NK-92 treated with Interleukin-12 subunit alpha and Interleukin-12 subunit beta, amount 100 ng/mL, for 24 hours (cell line): ENCODE results near the gene ABCD1.
"Not testable (repeated sequence)": the region's sequence is repeated elsewhere in the genome, so short reads cannot be mapped to it uniquely, and the experiment has no call there.

Source experiments
- DNase-seq: peaks from one replicate; lab custom pipeline; 2025; lab: John Stamatoyannopoulos, UW

ABCD1 gene

DNA sequence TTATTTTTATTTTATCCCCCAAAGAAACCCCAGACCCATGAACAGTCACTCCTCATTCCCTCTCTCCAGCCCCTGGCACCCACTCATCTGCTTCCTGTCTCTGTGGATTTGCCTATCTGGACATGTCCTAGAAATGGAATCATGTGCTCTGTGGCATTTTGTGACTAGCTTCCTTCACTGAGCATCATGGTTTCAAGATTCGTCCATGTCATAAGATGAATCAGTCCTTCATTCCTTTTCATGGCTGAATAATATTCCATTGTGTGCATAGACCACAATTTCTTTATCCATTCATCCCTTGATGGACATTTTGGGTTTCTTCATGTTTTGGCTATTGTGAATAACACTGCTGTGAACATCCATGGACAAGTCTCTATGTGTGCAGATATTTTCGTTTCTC is 10.2 kb downstream of the ABCD1 start:
- DNase-seq = no peak

DNA sequence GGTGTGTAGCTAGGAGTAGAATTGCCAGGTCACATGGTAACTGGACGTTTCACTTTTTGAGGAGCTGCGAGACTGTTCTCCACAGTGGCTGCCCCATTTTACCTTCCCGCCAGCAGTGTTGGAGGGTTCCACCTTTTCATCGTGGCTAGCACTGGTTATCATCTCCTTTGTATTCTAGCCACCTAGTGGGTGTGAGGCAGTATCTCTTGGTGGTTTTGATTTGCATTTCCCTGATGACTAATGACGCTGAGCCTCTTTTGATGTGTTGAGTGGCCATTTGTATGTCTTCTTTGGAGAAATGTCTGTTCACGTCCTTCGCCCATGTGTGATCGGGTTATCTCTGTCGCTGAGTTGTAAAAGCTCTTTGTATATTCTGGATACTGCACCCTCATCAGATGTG is 10.6 kb downstream of the ABCD1 start:
- no peak for DNase-seq

DNA sequence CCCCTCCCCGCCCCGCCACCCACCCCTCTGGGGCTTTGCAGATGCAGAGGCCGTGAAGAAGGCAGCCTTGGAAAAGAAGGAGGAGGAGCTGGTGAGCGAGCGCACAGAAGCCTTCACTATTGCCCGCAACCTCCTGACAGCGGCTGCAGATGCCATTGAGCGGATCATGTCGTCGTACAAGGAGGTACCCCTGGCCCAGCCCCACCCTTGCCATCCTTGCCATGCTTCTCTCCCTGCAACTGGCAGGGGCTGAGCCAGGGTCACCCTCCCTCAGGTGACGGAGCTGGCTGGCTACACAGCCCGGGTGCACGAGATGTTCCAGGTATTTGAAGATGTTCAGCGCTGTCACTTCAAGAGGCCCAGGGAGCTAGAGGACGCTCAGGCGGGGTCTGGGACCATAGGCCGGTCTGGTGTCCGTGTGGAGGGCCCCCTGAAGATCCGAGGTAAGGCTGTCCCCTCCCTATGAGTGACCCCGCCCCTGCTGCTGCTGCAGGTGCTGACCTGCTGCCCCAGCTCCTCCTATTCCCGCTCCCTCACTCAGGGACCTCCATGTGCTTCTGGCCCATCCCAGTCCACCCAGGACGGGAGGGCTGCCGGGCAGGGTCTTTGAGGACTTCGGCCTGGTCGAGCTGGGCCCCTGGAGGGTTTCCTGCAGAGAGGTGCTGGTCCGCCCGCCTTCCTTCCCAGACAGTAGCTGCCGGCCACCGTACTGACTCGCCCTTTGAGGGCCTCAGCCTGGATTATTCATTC is 11.6 kb downstream of the ABCD1 start:
- no peak for DNase-seq

DNA sequence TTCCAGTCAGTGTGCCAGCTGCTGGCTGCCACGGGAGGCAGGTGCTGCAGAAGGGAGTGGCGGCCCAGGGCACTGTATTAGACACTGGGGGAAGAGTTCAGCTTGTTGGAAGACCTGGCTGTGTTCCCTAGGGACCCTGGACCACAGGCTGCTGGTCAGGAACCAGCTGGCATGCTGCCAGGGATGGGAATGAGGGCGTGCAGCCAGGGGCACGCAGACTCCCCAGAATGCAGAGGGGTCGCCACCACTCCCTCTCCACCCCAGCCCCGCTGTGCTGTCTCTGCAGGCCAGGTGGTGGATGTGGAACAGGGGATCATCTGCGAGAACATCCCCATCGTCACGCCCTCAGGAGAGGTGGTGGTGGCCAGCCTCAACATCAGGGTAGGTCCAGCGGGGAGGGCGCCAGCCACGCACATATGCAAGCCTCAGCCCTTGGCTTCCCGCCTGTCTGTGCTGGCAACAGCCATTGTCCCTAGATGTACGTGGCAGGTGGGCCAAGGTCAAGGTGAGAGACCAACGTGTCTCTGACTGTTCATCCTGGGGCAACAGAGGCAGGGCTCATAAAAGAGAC is 12.3 kb downstream of the ABCD1 start:
- no peak for DNase-seq

DNA sequence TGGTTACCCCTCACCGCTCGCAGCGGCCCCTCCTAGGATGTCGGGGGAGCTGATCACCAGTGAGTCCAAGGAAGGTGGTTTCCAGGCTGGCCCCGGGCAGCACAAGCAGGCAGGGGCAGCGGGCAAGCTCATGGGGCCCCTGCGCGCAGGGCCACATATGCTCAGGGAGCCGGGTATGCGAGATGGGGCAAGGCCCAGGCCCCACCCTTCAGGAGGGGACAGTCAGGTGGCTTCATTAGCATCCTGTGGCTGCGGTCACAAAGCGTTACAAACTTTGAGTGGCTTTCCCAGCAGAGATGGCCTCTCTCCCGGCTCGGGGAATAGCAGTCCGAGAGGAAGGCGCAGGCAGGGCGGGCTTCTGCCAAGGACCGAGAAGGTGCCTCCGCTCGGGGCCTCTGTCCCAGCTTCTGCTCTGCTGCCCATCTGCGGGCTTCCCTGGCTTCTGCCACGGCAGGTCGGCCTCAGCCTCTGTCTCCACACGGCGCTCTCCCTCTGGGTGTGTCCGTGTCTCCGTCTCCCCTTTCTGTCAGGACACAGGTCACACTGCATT is 13.5 kb downstream of the ABCD1 start:
- no peak for DNase-seq

DNA sequence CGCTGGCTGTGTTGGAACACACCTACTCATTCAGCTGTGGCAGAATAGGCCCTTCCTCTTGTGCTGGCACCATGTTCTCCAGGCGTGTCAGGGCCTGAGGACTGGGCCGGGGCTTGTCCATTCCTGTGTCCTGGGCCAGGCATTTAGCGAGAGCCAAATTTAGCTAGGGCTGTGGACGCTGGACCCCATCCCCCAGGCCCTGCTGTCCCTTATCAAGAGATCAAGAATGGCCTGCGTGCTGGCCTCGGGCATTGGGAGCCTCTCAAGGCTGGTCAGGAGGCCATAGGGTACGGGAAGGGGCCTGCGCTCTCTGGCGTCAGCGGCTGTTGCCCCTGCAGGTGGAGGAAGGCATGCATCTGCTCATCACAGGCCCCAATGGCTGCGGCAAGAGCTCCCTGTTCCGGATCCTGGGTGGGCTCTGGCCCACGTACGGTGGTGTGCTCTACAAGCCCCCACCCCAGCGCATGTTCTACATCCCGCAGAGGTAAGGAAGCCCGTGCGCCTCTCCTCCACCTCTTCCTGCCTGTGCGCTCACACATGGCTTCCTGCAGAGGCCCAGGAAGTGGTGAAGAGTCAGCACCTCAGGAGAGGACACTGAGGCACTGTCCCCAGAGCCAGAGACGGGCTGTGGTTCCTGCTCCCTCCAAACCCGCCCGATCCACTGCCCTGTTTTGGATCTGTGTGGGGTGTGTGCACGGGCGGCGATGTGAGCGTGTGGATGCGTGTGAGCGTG is 15.3 kb downstream of the ABCD1 start:
- no peak for DNase-seq

DNA sequence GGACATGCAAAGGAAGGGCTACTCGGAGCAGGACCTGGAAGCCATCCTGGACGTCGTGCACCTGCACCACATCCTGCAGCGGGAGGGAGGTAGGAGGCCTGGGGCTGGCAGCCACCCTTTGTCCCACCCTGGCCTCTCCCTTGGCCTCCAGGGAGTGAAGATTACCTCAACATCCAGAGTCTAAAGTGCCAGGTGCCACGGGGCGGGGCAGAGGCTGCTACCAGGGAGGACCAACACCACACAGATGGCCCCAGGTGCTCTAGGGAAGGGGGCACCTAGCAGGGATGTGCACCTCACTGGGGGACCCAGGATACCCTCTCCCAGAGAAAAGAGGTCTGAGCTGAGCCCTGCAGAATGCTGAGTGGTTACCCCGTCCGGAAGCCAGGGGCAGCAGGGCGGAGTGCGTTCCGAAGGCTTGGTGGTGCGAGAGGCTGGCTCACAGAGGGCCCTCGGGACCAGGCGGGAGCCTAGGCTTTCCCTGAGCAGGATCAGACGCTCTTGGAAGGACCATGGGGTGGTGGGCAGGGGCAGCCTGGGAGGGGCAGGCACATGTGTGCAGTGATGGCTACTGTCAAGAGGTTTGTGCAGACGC is 16.1 kb downstream of the ABCD1 start:
- no peak for DNase-seq

DNA sequence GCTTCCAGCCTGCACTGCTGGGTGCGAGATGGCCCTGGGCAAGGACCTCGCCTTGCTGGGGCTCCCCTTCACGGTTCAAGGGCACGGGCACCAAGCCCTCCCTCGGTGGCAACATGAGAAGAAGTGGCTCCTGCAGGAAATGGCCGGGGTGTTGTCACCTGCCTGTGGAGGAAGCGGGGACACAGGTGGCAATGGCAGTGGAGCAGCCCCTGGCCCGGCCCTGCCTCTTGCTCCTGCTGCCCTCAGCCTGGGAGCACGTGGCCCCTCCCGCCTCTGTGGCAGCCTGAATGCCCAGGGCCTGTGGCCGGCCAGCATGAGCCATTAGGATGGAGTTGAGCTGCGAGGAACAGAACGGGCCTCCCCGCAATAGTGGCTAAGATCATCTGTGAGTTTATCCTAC is 16.8 kb downstream of the ABCD1 start:
- DNase-seq = no peak

DNA sequence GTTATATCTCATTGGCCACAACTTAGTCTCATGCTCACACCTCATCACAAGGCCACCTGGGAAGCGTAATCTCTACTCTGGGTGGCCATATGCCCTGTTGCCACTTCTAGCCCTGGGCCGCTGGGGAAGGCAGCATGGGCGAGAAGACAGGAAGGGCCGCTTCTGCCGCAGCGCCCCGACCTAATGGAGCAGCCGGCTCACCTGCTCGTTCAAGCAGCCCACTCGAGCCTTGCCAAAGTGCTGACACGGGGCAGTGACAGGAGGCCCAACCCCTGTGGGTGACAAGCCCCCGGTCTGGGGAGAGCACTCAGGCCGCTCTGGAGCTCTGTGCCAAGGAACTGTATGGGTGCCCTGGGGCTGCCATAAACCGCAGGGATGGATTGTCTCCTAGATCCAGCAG is 17.5 kb downstream of the ABCD1 start:
- not testable (repeated sequence) for DNase-seq

DNA sequence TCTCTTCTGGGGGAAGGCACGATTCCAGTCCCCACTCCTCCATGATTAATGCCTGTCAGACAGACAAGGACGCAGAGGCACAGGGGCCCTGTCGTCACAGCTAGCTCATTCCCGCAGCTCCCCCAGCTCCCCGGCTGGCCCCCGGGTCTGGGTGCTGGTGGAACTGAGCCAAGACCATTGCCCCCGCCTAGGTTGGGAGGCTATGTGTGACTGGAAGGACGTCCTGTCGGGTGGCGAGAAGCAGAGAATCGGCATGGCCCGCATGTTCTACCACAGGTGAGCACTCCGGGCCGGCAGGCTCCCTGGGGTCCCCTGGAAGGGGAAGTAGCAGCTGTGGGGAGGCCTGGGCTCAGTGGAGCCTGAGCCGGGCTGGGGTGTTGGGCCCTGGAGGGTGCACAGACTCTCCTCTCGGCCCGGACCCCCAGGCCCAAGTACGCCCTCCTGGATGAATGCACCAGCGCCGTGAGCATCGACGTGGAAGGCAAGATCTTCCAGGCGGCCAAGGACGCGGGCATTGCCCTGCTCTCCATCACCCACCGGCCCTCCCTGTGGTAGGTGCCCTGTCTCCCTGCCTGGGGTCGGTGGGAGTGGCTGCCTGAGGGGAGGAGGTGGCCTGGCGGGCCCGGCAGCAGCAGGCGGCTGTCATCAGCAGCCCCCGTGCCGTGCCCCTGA is 18.3 kb downstream of the ABCD1 start:
- DNase-seq = not testable (repeated sequence)

DNA sequence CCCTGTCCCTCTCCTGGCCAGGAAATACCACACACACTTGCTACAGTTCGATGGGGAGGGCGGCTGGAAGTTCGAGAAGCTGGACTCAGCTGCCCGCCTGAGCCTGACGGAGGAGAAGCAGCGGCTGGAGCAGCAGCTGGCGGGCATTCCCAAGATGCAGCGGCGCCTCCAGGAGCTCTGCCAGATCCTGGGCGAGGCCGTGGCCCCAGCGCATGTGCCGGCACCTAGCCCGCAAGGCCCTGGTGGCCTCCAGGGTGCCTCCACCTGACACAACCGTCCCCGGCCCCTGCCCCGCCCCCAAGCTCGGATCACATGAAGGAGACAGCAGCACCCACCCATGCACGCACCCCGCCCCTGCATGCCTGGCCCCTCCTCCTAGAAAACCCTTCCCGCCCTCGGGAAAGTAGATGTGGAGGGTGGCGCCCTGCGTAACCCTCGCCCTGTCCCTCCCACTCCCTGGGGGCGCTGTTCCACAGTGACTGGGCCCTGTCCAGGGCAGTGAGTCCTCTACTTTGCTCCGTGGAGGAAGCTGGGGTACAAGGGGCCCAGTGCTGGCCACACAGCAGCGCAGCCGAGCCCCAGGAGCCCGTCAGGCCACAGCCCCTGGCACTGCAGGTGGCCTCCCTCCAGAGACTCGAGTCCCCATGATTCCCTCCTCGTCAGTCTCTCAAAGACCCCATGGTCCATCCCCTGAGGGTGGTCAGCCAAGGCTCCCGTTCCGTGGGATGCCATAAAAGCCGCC is 19.0 kb downstream of the ABCD1 start:
- not testable (repeated sequence) for DNase-seq

DNA sequence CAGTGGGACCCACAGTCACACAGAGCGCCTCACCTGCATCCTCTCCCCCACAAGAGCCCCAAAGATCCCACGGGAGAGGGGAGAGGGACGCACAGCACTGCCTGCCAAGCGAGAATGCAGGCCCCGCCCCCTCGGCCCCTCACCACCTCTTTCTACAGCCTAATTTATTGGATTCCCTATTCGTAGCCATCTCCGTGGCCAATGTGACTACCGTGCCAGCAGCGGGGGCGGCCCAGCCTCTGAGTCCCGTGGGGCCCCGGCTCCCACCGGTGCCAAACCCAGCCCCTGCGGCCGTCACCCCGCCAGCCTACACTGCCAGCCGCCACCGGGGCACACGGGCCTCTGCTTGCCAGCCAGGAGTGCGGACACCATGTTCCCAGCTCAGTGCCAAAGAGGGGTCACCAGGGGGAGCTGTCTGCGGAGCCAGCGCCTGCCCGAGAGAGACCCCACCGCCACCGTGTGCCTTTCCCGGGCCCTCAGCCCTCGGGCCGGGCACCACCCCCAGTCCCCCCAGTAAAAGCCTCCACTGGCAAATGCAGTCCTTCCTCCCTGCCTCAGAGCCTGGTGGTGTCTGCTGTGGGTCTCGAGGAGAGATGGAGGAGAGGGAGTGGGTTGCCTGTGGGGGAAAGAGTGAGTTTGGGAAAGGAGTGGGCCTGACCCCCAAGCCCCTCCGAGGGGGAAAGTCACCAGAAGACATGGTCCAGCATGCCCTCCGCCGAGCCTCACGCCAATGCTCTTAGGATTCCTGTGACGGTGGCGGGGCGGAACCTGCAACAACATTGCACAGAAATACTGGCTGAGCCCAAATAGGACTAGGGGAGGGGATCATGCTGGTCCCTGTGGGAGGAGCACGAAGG is 19.8 kb downstream of the ABCD1 start:
- DNase-seq = no peak

DNA sequence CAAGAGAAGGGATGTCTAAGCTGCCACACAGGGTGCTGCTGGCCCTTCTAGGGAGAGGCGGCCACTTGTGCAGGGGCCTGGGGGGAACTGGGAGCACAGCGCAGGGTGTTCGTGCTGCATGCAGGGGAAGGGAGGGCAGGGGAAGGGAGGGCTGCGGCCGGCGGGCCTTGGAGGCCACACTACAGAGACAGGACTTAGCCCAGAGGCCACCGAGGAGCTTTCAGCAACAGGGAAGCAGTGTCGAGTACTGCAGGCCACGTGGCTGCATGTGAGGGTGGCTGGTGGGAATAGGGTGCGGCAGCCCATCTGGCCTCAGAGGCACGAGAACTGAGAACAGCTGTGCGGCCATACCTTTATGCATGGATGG is 20.4 kb downstream of the ABCD1 start:
- DNase-seq = not testable (repeated sequence)

DNA sequence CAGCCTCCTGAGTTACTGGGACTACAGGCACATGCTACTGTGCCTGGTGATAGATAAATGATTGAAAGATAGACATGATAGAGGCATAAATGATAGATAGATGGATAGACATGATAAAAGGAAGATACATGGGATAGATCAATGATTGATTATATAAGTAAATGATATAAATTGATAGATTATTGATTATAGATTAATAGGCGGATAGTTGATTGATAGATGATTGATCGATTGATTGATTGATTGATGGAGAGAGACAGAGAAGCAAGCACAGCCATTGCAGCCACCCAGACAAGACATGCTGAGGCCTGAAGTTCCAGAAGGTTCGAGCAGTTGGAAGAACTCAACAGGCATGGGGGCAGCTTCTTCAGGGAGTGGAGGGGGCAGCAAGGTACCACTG is 21.7 kb downstream of the ABCD1 start:
- DNase-seq = no peak

DNA sequence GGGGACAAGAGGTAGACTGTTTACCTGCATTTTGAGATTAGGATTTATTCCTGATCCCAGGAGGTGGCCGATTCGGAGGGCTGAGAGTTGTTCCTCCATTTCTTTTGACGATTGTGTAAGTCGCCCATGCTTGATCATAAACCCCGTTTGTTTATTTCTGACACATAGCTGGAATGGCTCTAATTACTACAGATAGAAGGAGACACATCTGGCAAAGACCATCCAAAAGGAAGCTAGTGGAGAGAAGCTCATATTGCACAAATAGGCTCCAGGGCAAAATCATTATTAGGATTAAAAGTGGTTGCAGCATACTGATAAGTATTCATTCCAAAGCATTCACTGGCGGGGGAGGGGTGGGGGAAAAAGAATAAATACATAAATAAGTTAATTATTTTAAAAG is 22.3 kb downstream of the ABCD1 start:
- DNase-seq = not testable (repeated sequence)

DNA sequence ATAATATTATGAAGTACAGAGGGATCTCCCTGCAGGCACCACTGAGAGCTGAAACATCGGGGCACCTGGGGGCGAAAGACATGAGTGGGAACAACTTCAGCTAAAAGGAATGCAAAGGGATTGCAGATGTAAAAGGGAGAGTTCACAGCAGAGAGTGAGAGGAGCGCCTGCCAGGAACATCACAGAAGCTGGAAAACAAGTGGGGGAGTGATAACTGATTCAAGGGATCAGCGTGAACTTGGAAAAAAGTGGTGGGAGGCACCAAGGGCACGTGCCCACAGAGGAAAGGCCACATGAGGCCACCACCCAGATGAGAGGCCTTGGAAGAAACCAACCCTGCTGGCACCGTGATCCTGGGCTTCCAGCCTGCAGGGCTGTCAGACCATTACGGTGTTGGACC is 24.4 kb downstream of the ABCD1 start:
- DNase-seq = not testable (repeated sequence)

DNA sequence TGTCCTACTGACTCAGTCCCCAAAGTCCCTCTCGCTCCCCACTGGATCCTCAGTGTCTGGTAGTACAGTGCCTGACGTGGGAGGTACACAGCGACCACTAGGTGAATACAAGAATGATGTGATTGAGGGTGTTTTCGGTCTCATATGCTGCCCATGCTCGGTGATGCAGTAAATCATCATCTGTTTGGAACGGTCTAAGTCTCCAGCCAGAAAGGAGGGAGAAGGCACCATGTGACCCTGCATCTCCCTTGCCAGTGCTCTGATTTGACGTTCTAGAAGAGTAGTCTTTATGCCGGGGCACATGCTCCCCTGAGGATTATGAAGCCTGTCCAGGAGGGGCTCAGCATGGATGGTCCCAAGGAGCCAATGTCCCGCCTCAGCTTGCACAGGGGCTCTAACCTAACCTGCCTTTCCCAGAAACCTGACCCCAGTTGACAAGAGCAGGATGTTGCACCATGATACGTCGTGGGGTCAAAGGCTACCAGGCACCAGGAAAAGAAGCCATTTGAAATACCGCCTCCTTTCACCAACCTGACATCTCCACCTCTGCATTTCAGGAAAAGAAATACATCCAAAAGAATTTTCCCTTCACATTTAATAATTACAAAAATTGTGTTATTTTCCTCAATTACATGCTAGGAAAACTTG is 25.6 kb downstream of the ABCD1 start:
- no peak for DNase-seq

DNA sequence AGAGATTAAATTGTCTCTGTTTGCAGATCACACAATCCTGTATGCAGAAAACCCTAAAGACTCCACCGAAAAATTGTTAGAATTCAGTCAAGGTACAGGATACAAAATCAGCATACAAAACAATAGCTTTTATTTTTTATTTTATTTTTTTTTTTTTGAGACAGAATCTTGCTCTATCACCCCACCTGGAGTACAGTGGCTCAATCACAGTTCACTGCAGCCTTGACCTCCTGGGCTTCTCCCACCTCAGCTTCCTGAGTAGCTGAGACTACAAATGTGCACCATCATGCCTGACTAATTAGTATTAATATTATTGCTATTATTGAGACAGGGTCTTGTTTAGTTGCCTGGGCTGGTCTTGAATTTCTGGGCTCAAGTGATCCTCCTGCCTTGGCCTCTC is 30.5 kb downstream of the ABCD1 start:
- DNase-seq = no peak

DNA sequence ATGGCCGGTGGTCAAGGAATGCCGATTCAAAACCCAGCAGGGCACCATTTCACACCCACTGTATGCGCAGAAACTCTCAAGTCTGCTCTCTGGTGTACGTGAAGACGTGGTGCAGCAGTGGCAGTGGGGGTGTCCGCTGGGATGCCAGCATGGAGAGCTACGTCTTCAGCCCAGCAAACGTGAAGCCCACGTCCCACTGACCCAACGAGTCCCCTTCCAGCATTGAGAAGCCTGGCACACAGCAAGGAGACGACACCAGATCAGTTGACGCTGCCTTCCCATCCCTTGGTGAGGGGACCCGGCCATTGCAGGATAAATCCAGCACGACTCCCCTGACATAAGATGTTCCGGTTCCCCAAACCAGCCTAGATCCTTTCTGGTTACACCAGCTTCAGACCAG is 37.2 kb downstream of the ABCD1 start:
- no peak for DNase-seq

DNA sequence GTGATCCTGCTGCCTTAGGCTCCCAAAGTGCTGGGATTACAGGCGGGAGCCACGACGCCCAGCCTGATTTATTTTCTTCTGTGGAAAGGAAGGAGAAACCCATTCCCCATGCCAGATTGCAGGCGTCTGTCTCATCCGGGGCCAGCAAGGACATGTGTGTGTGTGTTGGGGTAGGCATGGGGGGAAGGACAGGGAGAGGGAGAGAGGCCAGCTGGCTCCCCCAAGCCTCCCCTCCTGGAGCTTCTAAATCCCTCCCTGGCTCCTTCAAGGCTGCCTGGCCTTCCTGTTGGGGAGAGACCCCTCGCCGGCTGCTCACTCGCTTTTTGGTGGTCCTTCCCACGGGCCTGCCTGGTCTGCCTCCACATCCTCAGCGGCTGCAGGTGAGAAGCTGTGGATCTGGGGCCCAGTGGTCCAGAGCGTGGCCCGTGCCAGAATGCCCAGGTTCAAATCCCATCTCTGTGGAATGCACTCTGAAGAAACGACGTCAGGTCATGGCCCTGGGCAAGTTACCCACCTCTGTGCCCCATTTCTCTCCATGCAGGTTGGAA is 38.0 kb downstream of the ABCD1 start:
- no peak for DNase-seq
